ENCODE results near the gene HIP1.
"Not testable (repeated sequence)": the region's sequence is repeated elsewhere in the genome, so short reads cannot be mapped to it uniquely, and the experiment has no call there.

The HIP1 gene

GRCh38 chr7:75573477-75574019, 165.2 kb downstream of the HIP1 start:
- DNase-seq (ENCODE audit: low spot score) = no peak

- DNase-seq (ENCODE audit: low spot score) = no peak
These were observed 165.9 kb downstream of the HIP1 start for GRCh38 chr7:75572814-75573213.

- no peak for DNase-seq (ENCODE audit: low spot score)
These were observed 166.3 kb downstream of the HIP1 start for GRCh38 chr7:75572396-75572795.

GRCh38 chr7:75571209-75571608, 167.5 kb downstream of the HIP1 start:
- no peak for DNase-seq (ENCODE audit: low spot score)

GRCh38 chr7:75569629-75570282, 169.0 kb downstream of the HIP1 start:
- DNase-seq (ENCODE audit: low spot score) = not testable (repeated sequence)

- no peak for DNase-seq (ENCODE audit: low spot score)
These were observed 170.7 kb downstream of the HIP1 start for GRCh38 chr7:75567948-75568595.

GRCh38 chr7:75565132-75565837, 173.5 kb downstream of the HIP1 start:
- no peak for DNase-seq (ENCODE audit: low spot score)

- DNase-seq (ENCODE audit: low spot score) = no peak
These were observed 175.6 kb downstream of the HIP1 start for GRCh38 chr7:75563171-75563570.

- DNase-seq (ENCODE audit: low spot score) = no peak
These were observed 178.8 kb downstream of the HIP1 start for GRCh38 chr7:75559976-75560365.

- DNase-seq (ENCODE audit: low spot score) = no peak
These were observed 179.3 kb downstream of the HIP1 start for GRCh38 chr7:75559355-75559975.

- not testable (repeated sequence) for DNase-seq (ENCODE audit: low spot score)
These were observed 181.9 kb downstream of the HIP1 start for GRCh38 chr7:75556835-75557234.

- DNase-seq (ENCODE audit: low spot score) = no peak
These were observed 183.0 kb downstream of the HIP1 start for GRCh38 chr7:75555736-75556135.

- DNase-seq (ENCODE audit: low spot score) = no peak
These were observed 192.3 kb downstream of the HIP1 start for GRCh38 chr7:75546237-75547015.

GRCh38 chr7:75537731-75538130, 201.0 kb downstream of the HIP1 start:
- DNase-seq (ENCODE audit: low spot score) = no peak

GRCh38 chr7:75536940-75537538, 201.7 kb downstream of the HIP1 start:
- DNase-seq (ENCODE audit: low spot score) = no peak

- DNase-seq (ENCODE audit: low spot score) = no peak
These were observed 202.2 kb downstream of the HIP1 start for GRCh38 chr7:75536491-75536890.

- DNase-seq (ENCODE audit: low spot score) = no peak
These were observed 203.9 kb downstream of the HIP1 start for GRCh38 chr7:75534727-75535307.

GRCh38 chr7:75533926-75534325, 204.8 kb downstream of the HIP1 start:
- DNase-seq (ENCODE audit: low spot score) = no peak

GRCh38 chr7:75532639-75533038, 206.1 kb downstream of the HIP1 start:
- DNase-seq (ENCODE audit: low spot score) = no peak

- DNase-seq (ENCODE audit: low spot score) = no peak
These were observed 207.4 kb downstream of the HIP1 start for GRCh38 chr7:75531359-75531821.

- not testable (repeated sequence) for DNase-seq (ENCODE audit: low spot score)
These were observed 211.5 kb downstream of the HIP1 start for GRCh38 chr7:75527224-75527722.
